Osteocyte (in vitro differentiated cells): ENCODE measurements around the gene ABRACL. TPM values are rescaled to one million over a fixed set of nuclear protein-coding genes. Genes with fewer than 3 reads are reported as not detected.

Source experiments
- DNase-seq: peaks from one replicate; pipeline ENCODE4 v3.0.0; 2021; ENCODE audit warnings: mixed read lengths; ENCODE audit not compliant: unreplicated experiment; ENCODE audit errors: extremely low spot score
- H3K27ac Mint-ChIP-seq: one replicate; pipeline ENCODE4 v1.8.0; 2021; ENCODE audit warnings: mild to moderate bottlenecking, mixed read lengths; ENCODE audit not compliant: unreplicated experiment
- H3K27me3 Mint-ChIP-seq: one replicate; pipeline ENCODE4 v1.8.0; 2021; ENCODE audit warnings: mixed read lengths; ENCODE audit not compliant: unreplicated experiment
- H3K36me3 Mint-ChIP-seq: one replicate; pipeline ENCODE4 v1.8.0; 2021; ENCODE audit warnings: mixed read lengths; ENCODE audit not compliant: unreplicated experiment
- H3K4me1 Mint-ChIP-seq: one replicate; pipeline ENCODE4 v1.8.0; 2021; ENCODE audit warnings: mixed read lengths; ENCODE audit not compliant: unreplicated experiment
- H3K4me3 Mint-ChIP-seq: one replicate; pipeline ENCODE4 v1.8.0; 2021; ENCODE audit warnings: mild to moderate bottlenecking, moderate library complexity, mixed read lengths; ENCODE audit not compliant: unreplicated experiment
- H3K9me3 Mint-ChIP-seq: one replicate; pipeline ENCODE4 v1.8.0; 2021; ENCODE audit warnings: mixed read lengths; ENCODE audit not compliant: unreplicated experiment
- CTCF ChIP-seq: fragments of 200-600 bp; sonication (generic); IDR thresholded peaks from 2 replicates; pipeline ENCODE4 v1.5.0; 2021; ENCODE audit warnings: antibody characterized with exemption, mild to moderate bottlenecking, moderate library complexity
- long read RNA-seq: library from polyadenylated mRNA; unstranded; transcript quantifications from one replicate; pipeline ENCODE4 v2.0.0, GENCODE V29; 2021
- total RNA-seq: library from RNA; stranded (reverse); gene quantifications from 2 replicates; pipeline ENCODE4 v1.2.1, GENCODE V29; 2021

ABRACL gene, protein sequence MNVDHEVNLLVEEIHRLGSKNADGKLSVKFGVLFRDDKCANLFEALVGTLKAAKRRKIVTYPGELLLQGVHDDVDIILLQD
- 16.9 and 23.0 TPM in 2 replicates for total RNA-seq
- long read RNA-seq, transcript ABRACL-201 (3 exons, 845 nt), result major isoform, 17 of 18 reads
- long read RNA-seq, partial matches to known transcripts, result 0 of 18 reads
- long read RNA-seq, other reads (novel, unspliced or antisense), result 1 of 18 reads

DNA sequence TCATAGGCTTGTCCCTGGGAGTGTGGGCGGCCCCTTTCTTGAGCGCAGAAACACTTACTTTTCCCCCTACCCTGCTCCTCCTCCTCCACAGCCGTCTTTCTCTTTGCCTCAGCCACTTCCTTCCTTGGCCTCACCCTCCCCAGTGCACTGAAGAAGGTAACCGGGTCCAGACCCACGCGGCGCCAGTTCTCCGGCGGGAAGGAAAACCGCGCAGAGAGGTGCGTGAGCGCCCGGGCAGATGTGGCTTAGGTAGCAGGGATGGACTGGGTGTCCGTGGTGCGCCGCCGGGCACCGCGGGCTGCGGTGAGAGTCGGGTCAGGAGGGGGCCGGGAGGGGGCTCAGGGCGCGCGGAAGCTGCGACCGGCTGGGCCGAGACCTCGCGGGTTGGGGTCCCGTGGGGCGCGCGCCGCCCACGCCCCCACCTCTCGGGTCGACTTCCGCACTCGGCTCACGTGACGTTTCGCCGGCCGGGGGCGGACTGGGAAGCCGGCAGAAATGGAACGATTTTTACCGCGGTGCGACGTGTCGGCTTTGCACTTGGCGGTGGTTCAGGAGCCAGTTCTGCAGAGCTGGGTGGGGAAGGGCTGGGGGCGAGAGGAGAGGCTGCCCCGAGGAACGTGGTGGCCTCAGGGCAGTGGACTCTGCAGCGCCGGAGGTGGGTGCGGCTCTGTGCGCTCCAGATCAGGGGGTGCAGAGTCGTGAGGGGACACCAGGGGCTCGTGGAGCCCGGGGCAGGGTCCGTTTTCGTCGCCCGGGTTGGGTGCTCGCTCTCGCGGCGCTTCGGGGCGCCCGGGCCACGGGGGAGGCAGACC is at the start of gene ABRACL:
TSS of gene ABRACL (plus strand) at position 88 of the 812 bp plus-strand sequence. CDS start 5,416 bp downstream, outside the sequence.
- no peaks in the 10 kb centered on the region for H3K9me3 Mint-ChIP-seq
- no peak for TF ChIP-seq CTCF
- H3K27ac Mint-ChIP-seq, result peak within 1 kb of the TSS; percentile 86
- peaks cover 13% of the 10 kb centered on the region for H3K4me1 Mint-ChIP-seq
- peak; percentile 85 for DNase-seq
- H3K36me3 Mint-ChIP-seq, result peaks cover 5% of the 10 kb centered on the region
- H3K4me3 Mint-ChIP-seq, result peak within 1 kb of the TSS; percentile 93
- H3K27me3 Mint-ChIP-seq, result no peaks in the 10 kb centered on the region

GRCh38 chr6:138979365-138979764 is 49.2 kb upstream of the ABRACL start:
- Mint-ChIP-seq H3K27me3 (no peaks in the 10 kb centered on the region), H3K4me1 (peaks cover 28% of the 10 kb centered on the region)
- TF ChIP-seq CTCF, result no peak

DNA sequence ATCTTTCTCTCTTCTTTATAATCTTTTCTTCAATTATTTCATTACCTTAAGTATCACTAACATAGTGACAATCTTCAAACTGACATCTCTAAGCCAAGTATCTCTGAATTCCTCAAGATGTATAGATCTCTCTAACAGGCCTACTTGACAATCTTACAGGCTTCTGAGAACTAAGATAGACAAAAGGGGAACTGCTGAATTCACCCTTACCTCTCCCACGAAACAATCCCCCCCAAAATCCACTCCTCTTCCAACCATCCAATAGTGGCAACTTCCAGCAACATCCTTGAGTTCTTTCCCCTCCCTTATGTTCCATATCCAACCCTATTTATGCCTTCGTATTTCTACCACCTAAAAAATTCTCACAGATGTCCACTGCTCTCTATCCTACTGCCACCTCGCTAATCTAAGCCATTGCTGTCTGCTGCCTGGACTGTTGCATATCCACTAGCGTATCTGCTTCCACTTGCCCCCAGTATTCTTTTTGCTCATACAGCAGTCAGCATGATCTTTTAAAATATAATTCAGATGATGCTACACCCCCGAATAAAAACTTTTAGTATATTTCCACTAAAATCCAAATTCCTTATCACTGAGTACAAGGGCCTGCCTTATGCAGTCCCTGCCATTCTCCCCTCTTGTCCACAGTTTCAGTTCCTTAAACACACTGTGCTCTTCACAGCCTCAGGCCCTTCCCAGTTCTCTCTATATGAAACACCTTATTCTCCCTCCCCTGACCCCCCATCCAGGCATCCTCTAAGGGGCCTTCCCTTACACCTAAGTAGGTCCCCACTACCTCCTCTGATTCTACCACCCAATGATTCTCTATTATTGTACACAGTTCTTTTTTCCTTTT is 48.5 kb upstream of the ABRACL start:
- Mint-ChIP-seq H3K9me3 (no peaks in the 10 kb centered on the region), H3K4me1 (peaks cover 24% of the 10 kb centered on the region), H3K4me3 (no peak overlapping the region), H3K27ac (no peak overlapping the region), H3K27me3 (no peaks in the 10 kb centered on the region), H3K36me3 (peaks cover 2% of the 10 kb centered on the region)
- TF ChIP-seq CTCF, result no peak
- DNase-seq, result no peak

More at GRCh38 chr6:138979365-138979764, 49.2 kb upstream of the ABRACL start:
- H3K9me3 Mint-ChIP-seq, result no peaks in the 10 kb centered on the region
- no peak overlapping the region for H3K4me3 Mint-ChIP-seq
- no peak for DNase-seq
- H3K27ac Mint-ChIP-seq, result peak overlapping the region; percentile 23
- H3K36me3 Mint-ChIP-seq, result peaks cover 2% of the 10 kb centered on the region

- no peak overlapping the region for H3K4me3 Mint-ChIP-seq
- peaks cover 2% of the 10 kb centered on the region for H3K36me3 Mint-ChIP-seq
- H3K27me3 Mint-ChIP-seq, result no peaks in the 10 kb centered on the region
- H3K9me3 Mint-ChIP-seq, result no peaks in the 10 kb centered on the region
- peaks cover 23% of the 10 kb centered on the region for H3K4me1 Mint-ChIP-seq
- no peak for TF ChIP-seq CTCF
- DNase-seq, result no peak
- no peak overlapping the region for H3K27ac Mint-ChIP-seq
These were observed 47.1 kb upstream of the ABRACL start for GRCh38 chr6:138981416-138981815.
